Natural killer cell (primary cell): ENCODE data around the gene ETV6. TPM values are rescaled to one million over a fixed set of nuclear protein-coding genes. Genes with fewer than 3 reads are reported as not detected.

Experiments used
- ATAC-seq, 3 donors: fragments of 150-1000 bp in 2 of 3; fragments of 200-7000 bp in 1 of 3; cut with Tn5 transposase; 1 replicate in 1 of 3; 2 replicates in 2 of 3; pipeline ENCODE4 v1.10.0; 2021; ENCODE audit warnings: mild to moderate bottlenecking in 2 of 3, moderate library complexity in 2 of 3
- DNase-seq, 2 donors: peaks; one replicate each; pipeline versions ENCODE4 v3.0.0 to v3.0.0-alpha.2; 2013 to 2021; ENCODE audit warnings: mixed read lengths in 1 of 2
- H3K27ac ChIP-seq: one replicate; pipeline ENCODE4 v1.5.1; 2013; ENCODE audit warnings: mild to moderate bottlenecking, low read length
- H3K27me3 ChIP-seq: one replicate; pipeline ENCODE4 v1.6.1; 2013; ENCODE audit warnings: low read length; ENCODE audit not compliant: control insufficient read depth, insufficient read depth
- H3K36me3 ChIP-seq: one replicate; pipeline ENCODE4 v1.6.1; 2013; ENCODE audit warnings: low read length; ENCODE audit not compliant: control insufficient read depth, insufficient read depth
- H3K4me1 ChIP-seq: one replicate; pipeline ENCODE4 v1.6.1; 2013; ENCODE audit warnings: low read length; ENCODE audit not compliant: control insufficient read depth, insufficient read depth
- H3K4me3 ChIP-seq: one replicate; pipeline ENCODE4 v1.5.1; 2013; ENCODE audit warnings: low read length
- H3K9me3 ChIP-seq: one replicate; pipeline ENCODE4 v1.6.1; 2013; ENCODE audit warnings: low read length; ENCODE audit not compliant: control insufficient read depth, insufficient read depth
- H3K27ac Mint-ChIP-seq, 2 donors: one replicate each; pipeline ENCODE4 v1.8.0; 2022; ENCODE audit warnings: mild to moderate bottlenecking in 2 of 2, mixed read lengths in 2 of 2, moderate library complexity in 1 of 2
- H3K27me3 Mint-ChIP-seq, 2 donors: one replicate each; pipeline ENCODE4 v1.8.0; 2022; ENCODE audit warnings: low read depth in 2 of 2, mixed read lengths in 2 of 2
- H3K36me3 Mint-ChIP-seq: one replicate; pipeline ENCODE4 v1.8.0; 2022; ENCODE audit warnings: mixed read lengths
- H3K4me1 Mint-ChIP-seq, 2 donors: one replicate each; pipeline ENCODE4 v1.8.0; 2022; ENCODE audit warnings: mixed read lengths in 2 of 2
- H3K4me3 Mint-ChIP-seq: one replicate; pipeline ENCODE4 v1.8.0; 2022; ENCODE audit warnings: mild to moderate bottlenecking, moderate library complexity, mixed read lengths
- H3K9me3 Mint-ChIP-seq, 2 donors: one replicate each; pipeline ENCODE4 v1.8.0; 2022; ENCODE audit warnings: mixed read lengths in 2 of 2
- CTCF ChIP-seq: fragments of 200-600 bp; IDR thresholded peaks from one replicate; pipeline ENCODE4 v1.8.0; 2022; ENCODE audit warnings: antibody characterized with exemption
- WGBS: methylation state at CpG from one replicate; pipeline ENCODE4 v1.1.7; 2013; ENCODE audit warnings: missing lambda C conversion rate; ENCODE audit not compliant: insufficient coverage; 5-methylcytosine and 5-hydroxymethylcytosine counted together
- intact Hi-C: fragments of 100-400 bp; cut with micrococcal nuclease; formaldehyde crosslinking; loops from one replicate; pipeline ENCODE4 v1.14.2; 2022
- total RNA-seq, 4 donors: library from RNA; stranded (reverse); fragments of 120-200 nt in 1 of 4; gene quantifications; one replicate each; pipeline versions ENCODE4 v1.2.3 to v1.2.4, GENCODE V29; 2013 to 2022

The ETV6 gene
- total RNA-seq, 3 donors from 2014 or later (not counting 1 experiment from before 2014, with no cell fraction given): 38.9 to 49.5 (median 40.6) TPM

- Histone ChIP-seq H3K4me1 (no peaks in the 10 kb centered on the region), H3K4me3 (no peak overlapping the region), H3K36me3 (peaks cover 7% of the 10 kb centered on the region), H3K27me3 (no peaks in the 10 kb centered on the region), H3K27ac (no peak overlapping the region), H3K9me3 (no peaks in the 10 kb centered on the region)
- no peak for TF ChIP-seq CTCF
- no peaks in the 10 kb centered on the region for H3K9me3 Mint-ChIP-seq
- peak overlapping the region; percentile 41 to 42 for H3K27ac Mint-ChIP-seq
- peaks cover under 1% of the 10 kb centered on the region for H3K36me3 Mint-ChIP-seq
- DNase-seq (no peak), ATAC-seq (no peak)
- intact Hi-C loops: no loop called here
- 79% methylated on average over 7 of the region's 7 CpGs for WGBS
- H3K4me3 Mint-ChIP-seq: no peak overlapping the region
- H3K27me3 Mint-ChIP-seq: no peaks in the 10 kb centered on the region
- H3K4me1 Mint-ChIP-seq: peaks cover 22 to 23% of the 10 kb centered on the region in 2 donors
These were observed 227.8 kb downstream of the ETV6 start for GRCh38 chr12:11877102-11877826.

GRCh38 chr12:11877869-11878780 is 228.7 kb downstream of the ETV6 start:
- intact Hi-C loops: no loop called here
- Histone ChIP-seq H3K27ac (no peak overlapping the region), H3K27me3 (no peaks in the 10 kb centered on the region), H3K4me1 (no peaks in the 10 kb centered on the region), H3K36me3 (peaks cover 7% of the 10 kb centered on the region), H3K9me3 (no peaks in the 10 kb centered on the region), H3K4me3 (no peak overlapping the region)
- Mint-ChIP-seq H3K9me3 (no peaks in the 10 kb centered on the region), H3K4me1 (peaks cover 23 to 26% of the 10 kb centered on the region in 2 donors), H3K27ac (no peak overlapping the region), H3K4me3 (no peak overlapping the region), H3K27me3 (no peaks in the 10 kb centered on the region), H3K36me3 (no peaks in the 10 kb centered on the region)
- no peak for TF ChIP-seq CTCF
- WGBS: 87% methylated on average over 13 of the region's 14 CpGs
- ATAC-seq (no peak), DNase-seq (no peak)

- no CpG with 5 or more reads among the region's 4 CpGs for WGBS
- H3K4me3 ChIP-seq: no peak overlapping the region
- no peak for ATAC-seq
- H3K27me3 ChIP-seq: no peaks in the 10 kb centered on the region
- intact Hi-C loops: no loop called here
- Mint-ChIP-seq H3K27ac (no peak overlapping the region), H3K36me3 (no peaks in the 10 kb centered on the region), H3K9me3 (no peaks in the 10 kb centered on the region), H3K4me1 (peaks cover 23 to 32% of the 10 kb centered on the region in 2 donors), H3K4me3 (no peak overlapping the region), H3K27me3 (no peaks in the 10 kb centered on the region)
- no peak for DNase-seq
- peaks cover 2% of the 10 kb centered on the region for H3K36me3 ChIP-seq
- TF ChIP-seq CTCF: no peak
- no peaks in the 10 kb centered on the region for H3K4me1 ChIP-seq
- no peaks in the 10 kb centered on the region for H3K9me3 ChIP-seq
- no peak overlapping the region for H3K27ac ChIP-seq
These were observed 229.8 kb downstream of the ETV6 start for GRCh38 chr12:11879306-11879705.
